D721Med (cell line): ENCODE results near the gene FMNL1.

Experiments used
- DNase-seq: peaks from one replicate; pipeline ENCODE4 v3.0.0; 2011; ENCODE audit warnings: low spot score; ENCODE audit not compliant: insufficient read length
- FAIRE-seq: peaks from 2 replicates; lab custom pipeline; 2011; peaks lifted over from hg19 to GRCh38; lab: Jason Lieb, UNC
- TF ChIP-seq, protein P1 (sequence below): IDR thresholded peaks from 2 replicates; pipeline ENCODE4 v1.5.1; 2012; ENCODE audit warnings: mild to moderate bottlenecking, control low read depth; ENCODE audit not compliant: insufficient read depth; ENCODE audit errors: missing control alignments

The FMNL1 gene

DNA sequence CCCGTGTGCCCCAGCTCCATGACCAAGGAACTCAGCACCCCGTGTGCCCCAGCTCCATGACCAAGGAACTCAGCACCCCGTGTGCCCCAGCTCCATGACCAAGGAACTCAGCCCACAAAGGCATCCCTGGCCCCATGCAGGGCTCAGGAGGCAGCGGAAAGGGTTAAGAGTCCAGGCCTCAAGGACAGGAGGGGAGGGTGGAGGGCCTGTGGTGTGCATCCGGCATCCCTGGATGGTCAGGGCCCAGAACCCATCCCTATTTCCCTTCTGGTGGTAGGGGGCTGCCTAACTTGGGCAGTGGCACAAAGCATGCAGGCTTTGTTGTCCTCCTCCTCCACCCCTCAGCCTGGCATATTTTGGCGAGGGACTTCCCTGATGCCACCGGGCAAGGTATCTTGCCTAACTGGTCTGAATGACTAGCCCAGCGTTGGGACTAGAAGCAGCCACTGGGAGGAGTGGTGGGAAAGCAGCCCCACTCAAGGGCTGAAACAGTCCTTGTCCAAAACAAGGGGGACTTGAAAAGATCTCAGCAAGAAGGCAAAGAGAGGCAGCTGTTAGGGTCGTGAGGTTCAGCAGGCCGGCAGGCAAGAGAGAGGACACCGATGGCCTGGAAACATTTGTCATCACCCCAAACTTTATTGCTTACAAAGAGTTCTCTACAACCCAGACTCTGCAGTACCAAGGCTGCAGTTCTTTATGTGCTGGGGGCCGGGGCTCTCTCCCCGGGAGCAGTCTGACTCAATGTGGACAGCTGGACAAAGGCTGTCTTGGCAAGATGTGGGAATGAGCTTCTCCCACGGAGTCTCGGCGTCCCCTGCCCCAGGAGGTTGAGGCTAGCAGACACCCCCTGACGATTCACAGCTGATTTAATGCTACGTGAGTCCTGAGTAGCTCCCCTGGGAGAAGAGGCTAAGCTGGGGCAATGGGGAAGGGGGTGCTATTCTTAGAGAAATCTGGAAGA is 41.1 kb downstream of the FMNL1 start:
- no peak for FAIRE-seq
- DNase-seq, result no peak
- TF ChIP-seq, protein P1, sequence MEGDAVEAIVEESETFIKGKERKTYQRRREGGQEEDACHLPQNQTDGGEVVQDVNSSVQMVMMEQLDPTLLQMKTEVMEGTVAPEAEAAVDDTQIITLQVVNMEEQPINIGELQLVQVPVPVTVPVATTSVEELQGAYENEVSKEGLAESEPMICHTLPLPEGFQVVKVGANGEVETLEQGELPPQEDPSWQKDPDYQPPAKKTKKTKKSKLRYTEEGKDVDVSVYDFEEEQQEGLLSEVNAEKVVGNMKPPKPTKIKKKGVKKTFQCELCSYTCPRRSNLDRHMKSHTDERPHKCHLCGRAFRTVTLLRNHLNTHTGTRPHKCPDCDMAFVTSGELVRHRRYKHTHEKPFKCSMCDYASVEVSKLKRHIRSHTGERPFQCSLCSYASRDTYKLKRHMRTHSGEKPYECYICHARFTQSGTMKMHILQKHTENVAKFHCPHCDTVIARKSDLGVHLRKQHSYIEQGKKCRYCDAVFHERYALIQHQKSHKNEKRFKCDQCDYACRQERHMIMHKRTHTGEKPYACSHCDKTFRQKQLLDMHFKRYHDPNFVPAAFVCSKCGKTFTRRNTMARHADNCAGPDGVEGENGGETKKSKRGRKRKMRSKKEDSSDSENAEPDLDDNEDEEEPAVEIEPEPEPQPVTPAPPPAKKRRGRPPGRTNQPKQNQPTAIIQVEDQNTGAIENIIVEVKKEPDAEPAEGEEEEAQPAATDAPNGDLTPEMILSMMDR, result no peak

- FAIRE-seq (no peak), DNase-seq (no peak)
- TF ChIP-seq, protein P1, result no peak
Measured at GRCh38 chr17:45263477-45263860, 41.8 kb downstream of the FMNL1 start.

DNA sequence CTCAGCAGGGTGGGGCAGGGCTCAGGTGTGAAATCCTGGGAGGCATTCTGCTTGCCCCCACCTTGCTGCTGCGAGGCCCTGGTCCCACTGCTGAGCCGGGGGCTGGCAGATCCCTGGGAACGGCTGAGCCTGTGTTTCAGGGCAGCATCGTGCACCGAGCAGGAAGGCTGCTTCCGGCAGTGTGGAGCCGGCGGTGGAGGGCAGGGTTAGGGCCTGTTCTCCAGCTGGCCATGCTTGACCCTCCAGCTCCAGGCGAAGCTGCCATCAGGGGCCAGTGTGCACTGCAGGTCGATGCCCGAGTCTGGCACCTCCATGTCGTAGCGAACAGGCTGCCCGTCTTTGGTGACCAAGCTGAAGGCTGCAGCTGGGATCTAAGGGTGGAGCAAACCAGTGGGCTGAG is 42.7 kb downstream of the FMNL1 start:
- FAIRE-seq, result no peak
- TF ChIP-seq, protein P1, result no peak
- DNase-seq, result no peak

GRCh38 chr17:45264988-45265387 is 43.3 kb downstream of the FMNL1 start:
- FAIRE-seq, result no peak
- DNase-seq, result no peak
- TF ChIP-seq, protein P1, result no peak

DNA sequence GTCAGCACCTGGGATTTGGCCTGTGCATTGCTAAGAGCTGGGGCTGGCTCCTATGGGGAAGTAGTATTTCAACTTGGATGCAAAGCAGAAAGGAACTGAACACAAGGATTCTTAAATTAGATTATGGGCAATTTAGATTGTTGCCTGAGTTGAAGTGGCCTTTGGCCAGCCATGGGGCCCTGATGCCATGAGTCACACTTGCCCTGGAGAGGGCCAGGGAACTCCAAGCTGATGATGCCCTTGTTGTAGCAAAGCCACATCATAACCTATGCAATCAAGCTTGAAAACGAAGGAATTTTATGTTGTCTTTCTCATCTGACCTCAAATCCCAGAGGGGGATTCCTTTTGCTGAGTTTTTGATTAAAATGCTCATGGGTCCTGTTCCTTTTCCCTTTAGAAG is 44.1 kb downstream of the FMNL1 start:
- TF ChIP-seq, protein P1, result no peak
- FAIRE-seq, result no peak
- no peak for DNase-seq

DNA sequence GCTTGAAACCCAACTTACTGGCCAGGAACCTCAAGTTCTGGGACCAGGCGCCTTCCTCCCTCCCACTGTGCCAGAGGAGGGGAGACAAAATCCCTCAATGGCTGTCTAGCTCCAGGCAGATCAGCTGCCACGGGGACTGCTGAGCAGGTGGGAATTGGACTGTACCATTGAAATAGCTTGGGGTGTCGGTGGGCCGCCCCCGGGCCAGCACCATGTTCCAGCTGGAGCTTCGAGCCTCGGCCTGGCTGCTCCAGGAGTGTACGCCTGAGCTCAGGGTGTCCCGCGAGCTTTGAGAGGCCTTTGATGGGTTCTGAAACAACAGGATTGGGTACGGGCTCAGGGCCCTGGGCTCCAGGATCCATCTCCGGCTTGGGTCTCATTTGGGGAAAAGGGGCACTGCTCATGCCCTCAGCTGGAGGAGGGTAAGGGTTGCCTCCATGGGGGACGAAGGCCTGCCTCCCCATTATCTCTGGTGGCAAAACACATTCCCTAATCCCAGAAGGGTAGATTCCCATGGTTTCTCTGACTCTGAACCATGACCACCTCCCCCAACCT is 44.8 kb downstream of the FMNL1 start:
- DNase-seq (no peak), FAIRE-seq (no peak)
- TF ChIP-seq, protein P1, result no peak
